ENCODE data around the gene TTBK1. TPM values are rescaled to one million over a fixed set of nuclear protein-coding genes. Genes with fewer than 3 reads are reported as not detected.

Gene TTBK1
- total RNA-seq, 1 donor from 2014 or later: 0.10 TPM

DNA sequence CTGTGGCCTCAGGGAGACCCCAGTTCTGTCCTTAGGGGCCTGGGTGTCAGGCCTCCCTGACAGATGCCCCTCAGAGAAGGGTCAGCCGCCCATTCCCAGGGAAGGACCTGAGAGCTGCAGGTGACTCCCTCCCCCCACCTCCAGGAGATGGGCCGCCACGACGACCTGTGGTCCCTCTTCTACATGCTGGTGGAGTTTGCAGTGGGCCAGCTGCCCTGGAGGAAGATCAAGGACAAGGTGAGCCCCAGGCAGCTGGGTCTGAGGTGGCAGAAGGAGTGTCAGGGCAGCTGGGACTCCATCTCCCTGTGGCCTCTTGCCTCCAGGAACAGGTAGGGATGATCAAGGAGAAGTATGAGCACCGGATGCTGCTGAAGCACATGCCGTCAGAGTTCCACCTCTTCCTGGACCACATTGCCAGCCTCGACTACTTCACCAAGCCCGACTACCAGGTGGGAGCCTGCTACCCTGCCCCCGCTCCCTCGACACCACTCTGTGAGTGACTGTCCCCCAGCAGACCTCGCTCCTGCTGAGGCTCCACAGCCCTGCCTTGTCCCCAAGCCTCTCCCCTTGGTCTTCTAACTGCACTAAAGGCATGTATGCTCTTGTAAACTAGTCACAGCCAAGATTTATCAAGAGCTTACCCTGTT, 12.2 kb downstream of the TTBK1 start:
- DNase-seq: no peak

DNA sequence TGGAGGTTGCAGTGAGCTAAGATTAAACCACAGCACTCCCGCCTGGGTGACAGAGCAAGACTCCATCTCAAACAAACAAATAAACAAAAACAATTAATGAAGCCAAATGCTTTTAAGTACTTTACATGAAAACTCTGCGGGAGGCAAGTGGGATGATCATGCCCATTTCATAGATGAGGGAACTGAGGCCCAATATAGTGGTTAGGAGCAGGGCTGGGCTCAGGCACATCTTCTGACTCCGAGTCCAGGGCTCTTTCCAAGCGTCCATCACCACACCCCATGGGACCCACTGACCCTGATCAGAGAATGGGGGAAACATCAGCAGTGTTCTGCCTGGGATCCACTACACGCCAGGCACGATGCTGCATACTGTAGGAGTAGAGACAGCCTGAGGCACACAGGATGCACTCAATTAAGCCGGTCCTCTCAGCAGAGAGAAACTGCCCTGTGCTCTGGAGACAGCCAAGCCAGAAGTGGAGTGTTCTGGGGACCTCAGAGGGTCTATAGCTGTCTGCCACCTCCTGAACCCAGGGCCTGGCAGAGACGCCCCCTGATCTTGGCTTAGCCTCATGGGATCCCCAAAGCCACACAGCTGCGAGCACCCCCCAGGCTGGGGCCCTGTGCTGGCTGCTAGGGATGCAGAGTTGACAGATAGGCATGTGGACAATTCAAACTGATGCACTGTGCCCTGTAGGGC, 13.5 kb downstream of the TTBK1 start:
- DNase-seq: no peak

DNA sequence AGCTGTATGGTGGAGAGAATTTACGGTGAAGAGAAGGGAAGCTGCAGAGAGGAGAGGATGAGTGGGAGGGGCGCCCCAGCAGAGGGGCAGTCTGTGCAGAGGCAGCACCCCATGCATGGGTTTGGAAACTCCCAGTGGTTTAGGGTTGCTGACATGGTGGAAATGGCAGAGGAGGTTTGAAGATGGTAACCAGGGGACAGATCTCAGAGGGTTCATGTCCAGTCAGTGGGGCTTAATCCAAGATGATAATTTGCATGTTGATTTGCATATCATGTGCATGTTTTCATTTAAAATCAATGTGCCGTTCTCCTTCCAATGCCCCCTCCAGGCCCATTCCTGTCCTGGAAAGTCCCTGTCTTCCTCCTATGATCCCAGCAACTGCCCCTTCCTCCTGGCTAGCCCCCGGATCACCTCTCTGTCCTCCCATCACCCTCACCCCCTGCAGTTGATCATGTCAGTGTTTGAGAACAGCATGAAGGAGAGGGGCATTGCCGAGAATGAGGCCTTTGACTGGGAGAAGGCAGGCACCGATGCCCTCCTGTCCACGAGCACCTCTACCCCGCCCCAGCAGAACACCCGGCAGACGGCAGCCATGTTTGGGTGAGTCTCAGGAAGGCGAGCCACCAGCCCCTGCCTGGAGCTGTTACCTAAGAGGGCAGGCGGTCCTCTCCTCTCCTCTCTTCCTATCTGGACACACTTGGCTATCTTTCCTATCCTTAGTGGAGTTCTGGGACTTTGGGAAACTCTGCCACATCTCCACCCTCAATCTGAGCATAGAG, 14.3 kb downstream of the TTBK1 start:
- DNase-seq: no peak

DNA sequence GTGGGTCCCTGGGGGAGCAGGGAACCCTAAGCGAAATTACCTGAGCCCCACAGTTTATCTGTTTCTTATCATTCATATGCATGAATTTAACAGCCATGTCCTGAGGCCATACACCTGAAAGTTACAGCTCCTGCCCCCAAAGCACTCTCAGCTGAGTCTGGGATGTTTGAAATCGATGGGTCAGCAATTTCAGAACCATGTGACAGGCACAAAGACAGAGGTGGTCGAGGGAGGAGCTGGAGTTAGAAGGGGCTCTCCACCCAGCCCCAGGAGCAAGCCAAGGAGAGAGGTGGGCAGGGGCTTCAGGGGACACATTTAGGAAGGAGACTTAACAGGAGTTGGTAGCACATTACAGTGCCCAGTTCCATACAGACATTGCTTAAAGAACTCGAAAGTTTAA, 14.9 kb downstream of the TTBK1 start:
- no peak for DNase-seq

DNA sequence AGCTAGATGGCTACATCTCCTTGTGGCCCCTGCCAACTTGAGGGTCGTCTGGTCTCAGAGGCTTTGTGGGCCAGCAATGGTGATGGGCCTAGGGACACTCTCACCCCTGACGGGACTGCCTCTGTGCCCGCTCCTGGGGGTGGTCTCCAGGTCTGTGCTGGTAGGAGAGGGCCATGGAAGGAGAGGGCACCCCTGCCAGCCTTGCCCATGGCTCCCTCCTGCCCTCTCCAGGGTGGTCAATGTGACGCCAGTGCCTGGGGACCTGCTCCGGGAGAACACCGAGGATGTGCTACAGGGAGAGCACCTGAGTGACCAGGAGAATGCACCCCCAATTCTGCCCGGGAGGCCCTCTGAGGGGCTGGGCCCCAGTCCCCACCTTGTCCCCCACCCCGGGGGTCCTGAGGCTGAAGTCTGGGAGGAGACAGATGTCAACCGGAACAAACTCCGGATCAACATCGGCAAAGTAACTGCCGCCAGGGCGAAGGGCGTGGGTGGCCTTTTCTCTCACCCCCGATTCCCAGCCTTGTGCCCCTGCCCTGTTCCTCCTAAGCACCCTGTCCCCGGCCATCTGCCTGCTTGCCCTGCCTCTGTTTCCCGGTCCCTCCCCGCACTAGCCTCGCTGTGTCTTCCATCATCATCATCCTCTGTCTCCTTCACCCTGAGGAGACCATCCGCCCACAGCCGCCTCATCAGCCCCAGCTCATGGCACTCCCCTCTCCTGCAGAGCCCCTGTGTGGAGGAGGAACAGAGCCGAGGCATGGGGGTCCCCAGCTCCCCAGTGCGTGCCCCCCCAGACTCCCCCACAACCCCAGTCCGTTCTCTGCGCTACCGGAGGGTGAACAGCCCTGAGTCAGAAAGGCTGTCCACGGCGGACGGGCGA, 15.8 kb downstream of the TTBK1 start:
- DNase-seq: no peak

DNA sequence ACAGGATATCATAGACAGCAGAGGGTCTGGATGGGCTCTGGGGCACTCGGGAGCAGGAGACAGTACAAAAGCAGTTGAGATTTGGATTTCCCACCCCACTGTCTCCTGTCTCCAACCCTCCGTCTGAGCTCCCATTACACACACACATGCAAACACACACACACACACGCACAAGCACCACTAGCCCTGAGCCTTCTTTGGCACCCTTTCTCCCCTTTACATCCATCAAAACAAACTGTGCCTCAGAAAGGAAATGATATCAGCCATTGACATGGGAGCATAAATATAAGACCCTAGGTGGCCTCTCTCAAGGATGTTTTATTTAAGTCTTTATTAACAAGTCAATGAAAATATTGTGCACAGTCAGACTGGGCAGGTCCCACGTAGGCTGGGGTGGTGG, 17.5 kb downstream of the TTBK1 start:
- no peak for DNase-seq

DNA sequence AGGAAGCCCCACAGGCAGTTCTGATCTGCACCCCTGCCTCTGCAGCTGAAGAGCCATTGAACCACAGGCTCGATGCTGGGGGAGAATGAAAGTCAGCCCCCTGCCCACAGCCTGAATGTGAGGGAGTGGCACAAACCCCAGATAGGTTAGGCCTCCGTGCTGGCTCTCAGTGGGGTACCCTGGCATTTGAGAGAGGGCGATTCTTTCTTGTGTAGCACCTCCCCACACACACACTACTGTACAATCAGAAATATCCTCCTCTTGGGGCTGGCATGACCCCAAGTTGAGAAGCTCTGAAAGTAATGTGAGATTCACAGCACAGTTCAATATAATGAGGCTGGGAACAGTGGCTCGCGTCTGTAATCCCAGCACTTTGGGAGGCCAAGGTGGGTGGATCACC, 17.9 kb downstream of the TTBK1 start:
- DNase-seq: no peak

DNA sequence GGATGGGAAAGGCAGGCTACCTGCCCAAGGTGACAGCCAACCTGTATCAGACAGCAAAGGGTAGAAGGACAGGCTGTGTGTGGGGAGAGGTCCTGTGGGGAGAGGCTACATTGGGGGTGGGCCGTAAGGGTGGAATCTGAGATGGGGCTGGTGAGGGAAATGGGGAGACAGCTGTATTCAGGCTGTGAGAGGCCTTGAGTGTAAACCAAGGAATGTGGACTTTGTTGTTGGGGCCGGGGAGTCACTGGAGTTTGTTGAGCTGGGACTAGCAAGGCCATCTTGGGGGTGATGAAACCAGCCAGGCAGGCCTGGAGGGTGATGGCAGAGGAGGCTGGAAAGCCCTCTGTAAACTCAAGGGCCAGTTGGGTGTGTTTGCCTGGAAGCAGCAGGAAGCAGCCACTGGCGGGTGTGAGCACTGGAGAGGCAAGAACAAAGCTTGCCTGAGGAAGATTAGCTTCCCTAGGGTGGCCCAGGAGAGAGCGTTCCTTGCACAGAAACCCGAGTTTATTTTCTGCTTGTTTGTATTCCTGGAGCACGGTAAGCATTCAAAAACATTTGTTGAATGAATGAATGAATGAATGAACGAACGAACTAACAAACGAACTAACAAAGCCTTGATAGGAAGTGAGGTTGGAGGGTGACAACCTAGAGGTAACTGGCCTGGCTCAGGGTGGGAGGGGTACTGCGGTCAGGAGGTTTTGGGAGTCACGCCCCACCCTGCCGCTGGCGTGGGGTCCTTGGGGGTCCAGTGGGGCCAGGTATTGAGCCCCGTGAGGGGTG, 18.9 kb downstream of the TTBK1 start:
- DNase-seq: no peak

DNA sequence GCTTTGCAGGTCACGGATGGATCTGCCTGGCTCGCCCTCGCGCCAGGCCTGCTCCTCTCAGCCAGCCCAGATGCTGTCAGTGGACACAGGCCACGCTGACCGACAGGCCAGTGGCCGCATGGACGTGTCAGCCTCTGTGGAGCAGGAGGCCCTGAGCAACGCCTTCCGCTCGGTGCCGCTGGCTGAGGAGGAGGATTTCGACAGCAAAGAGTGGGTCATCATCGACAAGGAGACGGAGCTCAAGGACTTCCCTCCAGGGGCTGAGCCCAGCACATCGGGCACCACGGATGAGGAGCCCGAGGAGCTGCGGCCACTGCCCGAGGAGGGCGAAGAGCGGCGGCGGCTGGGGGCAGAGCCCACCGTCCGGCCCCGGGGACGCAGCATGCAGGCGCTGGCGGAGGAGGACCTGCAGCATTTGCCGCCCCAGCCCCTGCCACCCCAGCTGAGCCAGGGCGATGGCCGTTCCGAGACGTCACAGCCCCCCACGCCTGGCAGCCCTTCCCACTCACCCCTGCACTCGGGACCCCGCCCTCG, 19.6 kb downstream of the TTBK1 start:
- no peak for DNase-seq

DNA sequence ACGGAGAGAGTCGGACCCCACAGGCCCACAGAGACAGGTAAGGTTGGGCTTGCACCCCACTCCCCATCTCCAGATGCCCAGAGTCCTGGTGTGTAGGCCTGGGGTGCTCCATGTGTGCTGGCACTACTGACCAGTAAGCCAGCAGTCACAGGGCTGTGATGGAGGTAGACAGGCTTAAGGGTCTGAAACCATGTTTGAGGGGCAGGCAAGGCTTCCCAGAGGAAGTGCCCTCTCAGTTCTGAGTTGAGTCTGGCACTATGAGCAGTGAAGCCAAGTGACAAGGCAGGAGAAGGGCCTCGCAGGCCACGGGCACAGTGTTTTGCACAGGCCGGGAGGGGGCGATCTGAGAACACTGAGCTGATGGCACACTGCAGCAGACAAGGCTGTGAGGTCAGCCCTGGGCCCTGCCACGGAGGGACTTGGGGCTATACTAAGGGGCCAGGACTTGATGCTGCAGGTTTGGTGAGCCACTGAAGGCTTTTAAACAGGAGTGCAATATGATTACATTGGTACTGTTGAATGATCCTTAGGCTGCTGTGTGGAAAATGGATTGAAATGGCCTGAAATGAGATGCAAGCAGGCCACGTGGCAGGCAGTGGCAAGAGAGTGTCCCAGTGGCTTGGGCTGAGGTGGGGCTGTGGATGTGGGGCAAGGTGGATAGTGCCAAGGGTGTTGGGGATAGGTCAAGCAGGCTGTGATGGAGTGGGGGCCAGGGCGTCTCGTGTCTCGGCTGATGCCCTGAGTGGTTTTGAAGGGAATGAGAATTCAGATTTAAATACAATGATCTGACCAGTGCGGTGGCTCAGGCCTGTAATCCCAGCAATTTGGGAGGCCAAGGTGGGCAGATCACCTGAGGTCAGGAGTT, 20.3 kb downstream of the TTBK1 start:
- DNase-seq: no peak

DNA sequence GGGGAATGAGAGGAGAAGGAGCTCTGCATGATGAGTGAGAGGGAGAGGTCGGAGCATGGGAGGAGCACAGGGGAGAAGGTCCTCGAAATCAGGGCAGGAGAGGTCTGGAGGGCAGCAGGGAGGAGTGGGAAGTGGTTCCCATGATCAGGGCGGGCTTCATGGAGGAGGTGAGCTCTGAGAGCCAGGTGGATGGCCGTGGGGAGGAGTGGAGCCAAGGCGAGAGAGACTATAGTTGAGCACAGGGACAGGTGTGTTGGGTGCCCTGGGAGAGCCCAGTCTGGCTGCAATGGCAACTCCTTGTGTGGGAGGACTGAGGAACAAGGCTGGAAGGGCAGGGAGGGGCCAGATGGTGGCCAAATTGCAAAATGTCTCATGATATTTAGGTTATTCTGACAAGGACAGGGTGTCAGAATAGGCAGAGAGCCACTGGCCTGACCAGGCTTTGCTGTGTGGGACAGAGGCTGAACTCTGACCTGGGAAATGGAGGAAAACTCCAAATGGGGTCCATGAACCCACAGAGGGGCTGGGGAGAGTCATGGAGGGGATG, 21.4 kb downstream of the TTBK1 start:
- DNase-seq: no peak

DNA sequence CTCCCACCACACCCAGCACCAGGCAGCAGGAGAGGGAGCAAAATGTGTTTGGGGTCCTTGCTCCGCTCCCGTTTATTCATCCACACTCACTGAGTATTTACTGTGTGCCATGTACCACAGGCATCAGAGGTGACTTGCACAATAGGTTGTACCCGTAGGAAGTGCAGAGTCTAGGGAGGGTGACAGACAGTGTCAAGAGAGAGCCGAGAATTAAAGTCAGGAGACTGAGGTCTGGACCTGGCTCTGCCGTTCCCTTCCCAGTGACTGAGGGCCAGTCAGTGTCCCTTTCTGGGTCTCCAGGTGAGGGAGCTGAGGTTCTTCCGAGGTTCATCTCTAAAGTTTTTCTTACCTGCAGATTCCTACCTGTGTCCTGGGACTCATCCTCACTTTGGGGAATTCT, 22.3 kb downstream of the TTBK1 start:
- no peak for DNase-seq

DNA sequence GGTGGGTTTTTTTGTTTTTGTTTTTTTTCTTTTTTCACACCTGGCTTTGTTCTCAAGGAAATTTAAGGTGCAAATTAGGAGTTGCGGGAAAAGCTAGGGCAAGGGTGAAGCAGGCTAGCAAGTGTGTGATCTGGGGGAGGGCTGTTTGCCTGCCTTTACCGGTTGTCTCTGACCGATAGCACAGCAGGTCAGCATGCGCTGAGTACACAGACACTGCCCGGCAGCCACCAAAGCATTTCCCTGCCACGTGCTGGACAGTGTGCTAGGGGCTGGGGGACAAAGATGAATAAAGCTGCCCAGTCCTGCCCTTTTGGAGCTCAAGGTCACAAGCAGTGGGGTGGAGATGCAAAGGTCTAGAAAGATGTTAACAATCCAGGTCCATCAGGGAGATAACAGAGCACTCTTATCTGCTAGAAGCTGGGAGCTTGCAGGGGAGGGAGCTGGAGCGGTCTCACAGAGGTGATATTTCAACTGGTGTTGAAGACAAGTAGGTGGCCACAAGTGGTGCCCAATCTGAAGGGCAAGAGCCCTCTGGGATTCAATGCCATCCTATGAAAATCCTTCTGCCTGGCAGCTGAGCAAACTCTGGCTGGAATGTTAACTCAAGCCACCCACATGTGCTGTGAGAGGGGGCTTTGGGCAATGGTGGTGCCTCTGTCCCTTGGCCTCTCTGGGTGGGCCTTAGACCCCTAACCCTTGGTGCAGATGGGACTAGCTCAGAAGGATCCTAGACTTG, 24.5 kb downstream of the TTBK1 start:
- no peak for DNase-seq

DNA sequence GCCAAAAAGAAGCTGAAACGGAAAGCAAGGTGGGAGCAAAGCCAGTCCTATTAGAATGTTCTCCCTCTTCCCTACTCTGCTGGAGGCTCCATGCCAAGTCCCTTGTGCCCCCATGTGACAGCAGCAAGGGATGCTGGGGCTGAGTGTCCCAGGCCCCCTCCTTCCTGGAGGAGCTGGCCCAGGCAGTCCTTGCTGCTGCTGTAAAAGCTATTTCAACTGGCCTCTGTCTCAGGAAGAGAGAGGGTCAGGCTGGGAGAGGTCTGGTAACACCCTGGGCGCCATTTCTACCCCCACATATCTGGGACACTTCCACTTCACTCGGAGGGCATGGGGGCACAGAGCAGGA, 25.0 kb downstream of the TTBK1 start:
- DNase-seq: no peak

DNA sequence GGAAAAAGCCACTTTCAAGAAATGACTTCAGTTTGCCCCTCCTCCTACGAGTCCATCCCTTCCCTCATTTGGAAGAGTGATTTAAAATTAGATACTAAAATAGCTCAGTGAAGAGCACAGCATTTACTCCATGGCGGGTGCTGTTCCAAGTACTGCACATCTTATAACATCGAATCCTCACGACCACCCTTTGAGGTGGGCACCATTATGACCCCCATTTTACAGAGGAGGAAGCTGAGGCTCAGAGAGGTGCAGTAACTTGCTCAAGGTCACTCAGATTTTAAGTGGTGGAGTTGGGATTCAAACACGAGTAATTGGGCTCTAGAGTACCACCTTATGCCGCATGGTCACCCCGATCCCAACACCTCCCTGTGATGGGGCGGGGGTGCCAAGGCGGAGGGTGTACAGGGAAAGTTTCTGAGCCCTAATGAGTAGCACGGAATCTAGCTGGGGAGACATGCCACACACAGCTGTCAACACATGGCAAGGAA, 25.5 kb downstream of the TTBK1 start:
- no peak for DNase-seq

DNA sequence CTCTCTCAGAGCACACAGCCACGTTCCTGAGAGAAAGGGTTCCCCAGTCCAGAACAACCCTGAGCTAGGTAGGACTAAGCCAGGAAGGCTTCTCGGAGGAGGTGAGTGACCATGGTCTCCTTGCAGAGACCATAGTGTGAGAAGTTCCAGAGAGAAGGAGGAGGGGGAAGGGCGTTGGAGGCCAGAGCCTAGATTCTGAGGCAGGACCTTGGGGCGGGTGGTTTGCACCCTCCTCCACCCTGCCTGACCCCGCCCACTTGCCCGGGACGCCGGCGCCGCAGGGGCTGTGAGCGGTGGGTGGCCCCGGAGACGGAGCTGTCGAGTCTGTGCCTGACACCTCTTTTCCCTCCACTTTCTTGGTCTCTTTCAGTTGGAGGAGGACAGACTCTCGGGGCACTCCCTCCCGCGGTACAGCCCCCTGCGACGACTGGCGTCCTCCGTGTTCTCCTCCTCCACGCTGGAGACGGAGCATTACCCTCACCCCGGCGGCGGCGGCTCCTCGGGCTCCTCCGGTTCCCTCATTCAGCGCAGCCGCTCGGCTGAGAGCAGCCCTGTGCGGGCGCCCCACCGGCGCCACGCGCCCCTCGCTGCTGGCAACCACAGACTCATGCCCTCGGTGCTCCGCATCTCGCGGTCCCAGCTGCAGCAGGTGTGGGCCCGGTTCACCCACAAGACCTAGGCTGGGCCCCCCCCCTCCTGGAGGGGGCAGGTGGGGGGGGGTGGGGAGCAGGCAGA, 26.2 kb downstream of the TTBK1 start:
- DNase-seq: no peak

DNA sequence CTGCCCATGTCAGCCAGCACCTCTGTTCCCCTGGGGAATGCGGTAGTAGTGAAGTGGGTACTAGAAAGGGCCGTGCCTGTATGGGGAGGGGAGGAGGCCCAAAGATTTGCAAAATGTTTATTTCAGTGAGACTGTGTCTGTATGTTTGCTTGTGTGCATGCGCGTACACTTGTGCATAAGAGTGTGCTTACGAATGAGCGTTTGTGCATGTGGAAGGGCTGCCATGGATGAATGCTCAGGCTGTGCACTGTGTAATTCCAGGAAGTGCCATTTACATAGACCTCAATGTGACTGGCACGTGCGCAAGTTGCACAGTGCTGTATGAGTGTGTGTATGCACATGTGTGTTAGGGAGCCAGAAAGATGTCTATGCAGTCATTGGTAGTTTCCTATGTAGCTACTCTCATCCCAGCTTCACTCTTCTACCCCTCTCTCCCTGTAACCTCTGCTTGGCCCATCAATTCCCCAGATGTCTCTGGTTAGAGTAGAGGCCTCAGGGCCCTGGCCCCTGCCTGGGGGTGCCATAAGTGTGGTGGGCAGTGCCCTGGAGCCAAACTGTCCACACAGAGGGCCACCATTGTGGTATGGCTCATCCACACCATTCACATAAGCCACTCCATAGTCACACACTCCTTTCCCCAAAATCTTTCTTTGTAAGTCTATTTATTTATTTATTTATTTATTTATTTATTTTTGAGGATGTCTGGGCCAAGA, 28.0 kb downstream of the TTBK1 start:
- DNase-seq: no peak

DNA sequence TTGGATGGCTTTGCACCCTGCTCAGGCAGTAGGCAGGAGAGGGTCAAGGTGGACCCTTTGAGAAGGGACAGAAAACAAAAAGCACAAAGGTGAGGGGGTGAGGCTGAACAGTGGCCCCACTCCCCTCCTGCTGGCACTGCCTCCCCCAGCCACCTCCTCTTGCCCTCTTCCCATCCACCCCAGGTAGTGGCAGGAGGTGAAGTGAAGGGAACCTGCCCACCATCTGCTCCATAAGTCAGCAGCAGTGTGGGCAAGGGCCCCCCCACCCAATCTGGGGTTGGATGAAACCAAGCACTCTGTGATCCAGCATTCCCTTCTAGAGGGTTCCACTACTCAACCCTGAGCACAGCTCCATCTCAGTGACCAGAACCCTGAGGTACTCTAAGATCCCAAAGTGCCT, 28.7 kb downstream of the TTBK1 start:
- DNase-seq: no peak

Data from skin of body (tissue), 2 donors.